ENCODE data around the gene EYA3.
A peak's percentile ranks its signal among the peaks of the same experiment; 100 is the strongest.

EYA3 gene

DNA sequence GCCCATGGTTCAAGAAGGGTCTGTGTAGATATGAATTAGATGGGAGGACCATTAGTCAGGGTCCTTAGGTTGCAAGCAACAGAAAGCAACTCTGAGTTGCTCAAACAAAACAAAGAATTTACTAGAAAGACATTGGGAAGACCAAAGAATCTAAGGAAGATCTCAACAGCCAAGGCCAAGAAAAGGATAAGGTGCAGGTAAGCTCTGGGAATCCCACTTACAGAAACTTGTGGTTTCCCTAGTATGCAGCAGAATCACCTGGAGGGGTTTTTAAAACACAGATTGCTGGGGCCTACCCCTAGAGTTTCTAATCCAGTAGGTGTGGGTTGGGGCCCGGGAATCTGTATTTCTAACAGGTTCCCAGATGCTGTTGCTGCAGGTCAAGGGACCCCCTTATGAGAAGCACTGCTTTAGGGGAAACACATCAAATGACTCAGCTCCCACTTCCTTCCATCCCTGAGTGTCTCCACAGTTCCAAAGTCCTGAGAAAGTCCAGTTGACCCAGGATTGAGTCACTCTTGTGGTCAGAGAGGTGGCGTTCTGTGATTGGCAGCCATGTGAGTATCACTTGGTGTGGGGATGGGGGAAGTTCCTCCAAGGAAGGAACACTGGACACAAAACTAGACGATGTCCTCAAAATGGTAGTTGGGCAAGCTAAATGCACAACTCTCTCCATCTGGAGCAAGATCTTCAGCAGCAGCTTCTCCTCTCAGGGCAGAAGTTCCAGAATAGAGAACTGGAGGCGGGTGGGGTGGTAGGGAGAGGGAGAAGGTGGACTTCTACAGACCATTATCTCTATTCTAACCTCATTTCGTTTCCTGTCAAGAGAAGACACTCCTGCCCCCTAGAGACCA is 24.2 kb upstream of the EYA3 start:
- DNase-seq (ENCODE audit: low read depth, low spot score): no peak

DNA sequence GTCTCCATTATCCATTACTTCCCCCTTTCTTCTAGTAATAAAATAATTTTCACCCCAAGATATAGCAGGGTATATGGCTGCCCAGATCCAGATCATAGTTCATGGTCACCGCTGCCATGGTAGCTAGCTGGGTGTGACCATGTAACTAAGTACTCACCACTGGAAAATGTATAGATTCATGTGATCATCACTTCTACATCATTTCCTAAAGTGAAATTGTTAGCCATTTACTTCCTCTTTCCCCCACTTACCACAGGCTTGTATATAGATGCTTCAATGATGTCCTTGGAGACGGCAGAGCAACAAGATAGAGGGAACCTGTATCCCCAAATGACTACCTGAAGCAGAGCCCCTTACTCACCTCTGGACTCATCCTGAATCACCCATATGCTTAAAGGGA is 22.7 kb upstream of the EYA3 start:
- no peak for DNase-seq (ENCODE audit: low read depth, low spot score)

DNA sequence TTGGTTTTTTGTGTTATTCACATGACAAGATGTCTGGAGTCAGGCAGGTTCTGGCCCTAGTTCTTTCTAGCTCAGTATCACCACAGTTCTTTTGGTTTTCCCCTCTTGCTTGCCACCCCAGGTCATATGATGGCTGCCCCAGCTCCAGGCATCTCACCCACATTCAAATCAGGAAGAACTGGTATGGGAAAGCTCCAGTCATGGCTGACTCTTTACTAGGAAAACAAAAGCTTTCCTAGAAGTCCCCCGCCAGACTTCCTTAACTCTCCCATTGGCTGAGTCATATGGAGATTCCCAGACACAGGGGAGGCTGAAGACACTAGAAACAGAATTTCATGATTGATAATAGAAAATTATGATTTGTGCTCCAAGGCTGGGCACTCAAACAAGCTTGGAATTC is 22.1 kb upstream of the EYA3 start:
- no peak for DNase-seq (ENCODE audit: low read depth, low spot score)

DNA sequence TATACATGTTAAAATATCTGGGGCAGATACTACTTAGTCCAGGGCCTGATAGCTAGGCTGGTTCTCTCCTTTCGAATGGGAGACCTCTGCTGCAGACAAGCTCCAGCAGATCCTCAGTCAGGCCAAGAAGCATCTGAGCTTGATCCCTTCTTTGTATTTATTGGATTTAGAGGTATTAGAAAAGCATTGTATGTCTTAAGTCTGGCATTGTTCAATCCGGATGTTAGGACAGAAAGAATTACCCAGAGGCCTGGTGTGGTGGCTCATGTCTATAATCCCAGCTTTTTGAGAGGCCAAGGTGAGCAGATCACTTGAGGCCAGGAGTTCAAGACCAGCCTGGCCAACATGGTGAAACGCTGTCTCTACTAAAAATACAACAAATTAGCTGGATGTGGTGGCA is 21.2 kb upstream of the EYA3 start:
- DNase-seq (ENCODE audit: low read depth, low spot score): no peak

DNA sequence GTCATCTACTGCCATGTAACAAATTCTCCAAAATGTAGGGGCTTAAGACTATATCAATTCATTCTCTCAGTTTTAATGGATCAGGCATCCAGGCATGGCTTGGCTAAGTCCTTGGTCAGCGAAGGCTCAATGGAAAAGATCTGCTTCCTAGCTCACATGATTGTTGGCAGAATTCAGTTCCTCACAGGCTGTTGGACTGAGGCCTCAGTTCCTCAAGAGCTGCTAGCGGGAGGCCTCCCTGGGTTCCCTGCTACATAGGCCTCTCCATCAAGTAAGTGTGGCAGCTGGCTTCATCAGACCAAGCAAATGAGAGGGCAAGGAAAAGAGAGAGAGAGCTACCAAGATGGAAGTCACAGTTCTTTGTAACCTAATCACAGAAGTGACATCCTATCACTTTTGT is 19.6 kb upstream of the EYA3 start:
- no peak for DNase-seq (ENCODE audit: low read depth, low spot score)

DNA sequence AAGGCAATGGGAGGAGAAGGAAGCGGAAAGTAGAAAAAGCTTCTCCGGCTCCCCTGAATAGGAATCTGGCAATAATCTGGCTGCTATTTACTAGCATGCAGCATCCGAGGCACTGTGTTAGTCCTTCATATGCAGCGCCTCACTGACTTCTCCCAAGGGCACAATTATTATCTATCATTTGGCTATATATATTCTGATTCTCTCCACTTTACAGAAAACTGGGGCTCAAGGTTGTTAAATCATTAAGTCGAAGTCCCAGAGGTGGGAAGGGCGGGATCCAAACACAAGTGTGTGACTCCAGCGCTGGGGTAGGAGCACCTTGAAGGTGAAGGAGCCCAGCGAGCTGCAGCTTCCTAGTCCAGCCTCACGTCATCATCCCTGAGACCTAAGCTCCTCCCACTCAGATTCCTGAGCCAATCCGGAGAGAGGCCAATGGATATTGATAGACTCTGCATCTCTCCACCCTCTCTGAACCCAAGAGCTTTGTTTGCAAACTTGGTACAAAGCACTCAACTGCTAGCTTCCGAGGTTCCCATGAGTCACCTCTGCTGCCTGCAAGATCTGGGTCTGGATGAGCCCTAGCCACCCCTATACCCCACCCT is 16.6 kb upstream of the EYA3 start:
- peak; percentile 89 for DNase-seq (ENCODE audit: low read depth, low spot score)

DNA sequence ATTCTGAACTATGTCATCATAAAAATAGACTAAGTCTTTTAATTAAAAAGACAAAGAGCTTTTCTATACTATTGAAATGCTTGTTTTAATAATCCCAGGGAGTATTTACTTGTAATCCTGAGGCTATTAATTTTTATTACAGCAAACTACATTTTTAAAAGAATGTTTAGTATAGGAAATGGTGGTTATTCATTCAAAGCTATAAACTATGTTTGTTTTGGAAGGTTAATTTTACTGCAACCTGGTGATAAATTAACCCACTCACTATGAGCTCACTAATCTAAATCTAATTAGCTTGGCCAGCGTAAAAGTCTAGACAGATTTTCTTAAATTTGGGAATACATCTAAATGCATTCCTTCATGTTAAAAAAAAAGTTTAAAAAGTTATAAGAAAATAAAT is 13.8 kb upstream of the EYA3 start:
- DNase-seq (ENCODE audit: low read depth, low spot score): no peak

DNA sequence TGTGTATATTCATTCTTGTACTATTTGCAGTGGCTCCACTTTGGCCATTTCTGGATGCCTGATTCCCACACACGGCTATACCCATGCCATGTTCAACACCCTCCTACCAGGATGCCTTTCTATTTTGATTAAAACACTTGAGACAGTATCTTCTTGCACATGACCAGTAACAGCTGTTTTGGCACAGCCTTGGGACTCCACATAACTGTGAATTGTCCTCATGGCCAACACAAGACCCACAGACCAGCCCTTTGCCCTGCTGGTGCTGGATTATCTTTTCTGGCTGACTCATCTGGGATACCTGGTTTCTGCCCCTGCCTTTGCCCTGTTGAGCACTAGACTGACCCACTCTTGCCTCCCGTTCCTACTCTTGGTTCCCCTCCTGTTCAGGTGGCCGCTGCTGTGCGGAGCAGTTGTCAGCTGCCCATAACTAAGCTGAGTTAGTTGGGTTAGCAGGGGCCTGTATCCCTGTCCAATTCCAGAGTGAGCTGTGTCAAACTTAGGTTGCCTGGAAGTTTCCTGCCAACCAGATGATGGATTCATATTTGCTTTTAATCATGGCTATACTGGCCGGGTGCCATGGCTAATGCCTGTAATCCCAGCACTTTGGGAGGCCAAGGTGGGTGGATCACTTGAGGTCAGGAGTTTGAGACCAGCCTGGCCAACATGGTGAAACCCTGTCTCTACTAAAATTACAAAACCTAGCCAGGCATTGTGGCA is 10.8 kb upstream of the EYA3 start:
- DNase-seq (ENCODE audit: low read depth, low spot score): no peak

DNA sequence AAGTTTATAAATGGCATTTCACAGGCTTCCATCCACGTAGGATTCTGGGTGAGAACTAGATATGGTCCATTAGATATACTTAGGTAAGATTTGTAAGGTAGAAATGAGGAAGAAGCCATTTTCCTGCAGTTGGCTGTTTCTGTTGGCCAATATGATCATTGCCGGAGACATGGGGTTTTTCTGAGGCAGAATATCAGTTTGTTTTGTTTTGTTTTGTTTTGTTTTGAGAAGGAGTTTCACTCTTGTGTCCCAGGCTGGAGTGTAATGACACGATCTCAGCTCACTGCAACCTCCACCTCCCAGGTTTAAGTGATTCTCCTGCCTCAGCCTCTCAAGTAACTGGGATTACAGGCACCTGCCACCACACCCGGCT is 8.7 kb upstream of the EYA3 start:
- no peak for DNase-seq (ENCODE audit: low read depth, low spot score)

DNA sequence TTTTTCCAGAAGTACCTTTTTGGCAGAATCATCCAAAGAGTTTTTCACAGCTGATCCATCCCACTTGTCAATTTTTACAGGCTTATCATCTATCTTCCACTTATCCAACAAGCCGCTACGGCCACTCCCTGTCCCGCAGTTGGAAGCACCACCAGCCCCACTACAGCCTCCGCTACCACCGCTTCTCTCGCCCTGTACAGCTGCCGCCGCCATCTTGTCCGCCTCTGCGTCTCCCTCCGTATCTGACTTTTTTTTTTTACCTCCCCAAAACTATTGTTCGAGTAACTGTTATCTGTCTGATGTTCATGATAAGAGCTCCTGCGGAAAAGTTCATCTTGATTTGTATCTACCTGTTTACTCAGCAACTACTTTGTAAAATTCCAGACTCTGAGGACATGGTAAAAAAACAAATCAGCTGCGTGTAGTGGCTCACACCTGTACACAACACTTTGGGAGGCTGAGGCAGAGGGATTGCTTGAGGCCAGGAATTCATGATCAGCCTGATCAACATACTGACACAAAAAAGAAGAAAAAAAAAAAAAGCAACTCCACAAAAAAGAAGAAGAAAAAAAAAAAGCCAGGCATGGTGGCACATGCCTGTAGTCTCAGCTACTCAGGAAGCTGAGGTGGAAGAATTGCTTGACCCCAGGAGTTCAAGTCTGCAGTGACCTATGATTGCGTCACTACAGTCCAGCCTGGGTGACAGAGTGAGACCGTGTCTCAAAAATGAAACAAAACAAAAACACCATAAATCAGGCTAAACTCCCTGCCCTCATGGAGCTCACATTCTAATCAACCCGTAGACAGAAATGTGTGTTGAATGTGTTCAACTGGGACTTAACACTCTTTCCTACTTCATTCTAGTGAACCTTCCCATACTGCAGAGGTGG is 8.0 kb upstream of the EYA3 start:
- no peak for DNase-seq (ENCODE audit: low read depth, low spot score)

DNA sequence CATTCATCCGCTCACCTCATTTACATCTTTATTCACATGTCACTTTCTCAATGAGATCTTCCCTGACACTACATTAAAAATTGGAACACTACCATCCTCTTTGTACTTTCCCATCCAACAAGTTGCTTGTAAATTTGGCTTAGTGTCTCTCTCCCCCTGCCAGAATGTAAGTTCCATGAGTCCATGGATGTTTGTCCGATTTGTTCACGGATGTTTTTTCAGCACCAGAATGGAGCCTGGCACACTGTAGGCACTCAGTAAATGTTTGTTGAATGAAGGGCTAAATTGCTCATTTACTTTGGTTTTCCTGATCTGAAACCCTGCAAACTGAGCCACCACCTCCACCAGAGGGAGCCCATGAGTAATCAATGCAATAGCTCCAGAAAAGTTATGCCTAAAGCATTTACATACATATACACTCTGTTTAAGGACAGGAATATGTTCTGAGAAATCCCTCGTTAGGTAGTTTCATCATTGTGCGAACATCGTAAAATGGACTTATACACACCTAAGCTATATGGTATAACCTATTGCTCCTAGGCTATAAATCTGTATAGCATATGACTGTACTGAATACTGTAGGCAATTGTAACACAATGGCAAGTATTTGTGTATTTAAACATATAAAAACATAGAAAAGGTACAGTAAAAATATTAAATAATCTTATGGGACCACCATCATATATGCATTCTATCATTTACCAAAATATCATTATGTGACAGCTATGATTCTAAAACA is 2.8 kb upstream of the EYA3 start:
- DNase-seq (ENCODE audit: low read depth, low spot score): peak; percentile 56

DNA sequence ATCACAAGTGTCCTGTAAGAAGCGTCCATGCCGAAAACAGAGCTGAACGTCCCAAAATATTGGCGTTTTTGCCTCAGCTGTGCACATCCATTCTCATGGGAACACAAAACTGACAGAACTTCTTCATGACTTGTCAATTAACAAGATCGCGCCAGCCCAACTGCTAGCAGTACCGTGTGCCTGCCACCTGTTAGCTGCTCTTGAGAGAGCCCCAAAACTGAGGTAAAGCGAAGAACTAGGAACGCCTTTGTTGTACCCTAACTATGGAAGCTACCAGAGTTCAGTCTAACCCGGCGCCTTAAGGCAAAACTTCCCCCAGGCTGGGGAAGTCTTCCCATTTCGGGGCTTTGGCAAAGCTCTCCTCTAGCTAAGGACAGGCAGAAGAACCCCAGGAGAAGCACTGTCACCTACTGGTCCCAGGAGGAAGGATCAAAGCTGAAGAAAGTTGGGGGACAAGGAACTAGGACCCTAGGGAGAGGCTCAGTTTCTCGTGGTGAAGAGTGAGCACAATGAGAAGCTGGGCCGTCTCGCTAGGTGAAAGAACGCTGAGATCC is 719 bp downstream of the EYA3 start:
- peak; percentile 49 for DNase-seq (ENCODE audit: low read depth, low spot score)

DNA sequence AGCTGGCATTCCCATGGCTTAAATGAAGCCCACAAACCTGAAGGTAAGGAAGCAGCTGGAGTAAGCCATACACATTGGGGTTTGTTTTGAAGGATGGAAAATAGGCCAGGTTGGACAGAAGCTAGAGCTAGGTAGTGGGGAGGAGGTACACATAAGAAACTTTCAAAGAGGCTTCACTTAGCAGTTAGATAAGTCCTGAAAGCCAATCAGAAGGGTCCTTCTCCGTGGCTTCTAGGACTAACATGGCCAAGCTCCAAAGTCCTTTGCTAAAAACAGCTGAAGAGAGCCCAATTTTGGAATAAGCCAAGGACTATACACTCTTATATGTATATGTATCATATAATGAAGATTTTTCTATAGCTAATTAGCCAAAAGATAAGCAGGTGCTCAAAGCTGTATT is 1.8 kb downstream of the EYA3 start:
- DNase-seq (ENCODE audit: low read depth, low spot score): no peak

DNA sequence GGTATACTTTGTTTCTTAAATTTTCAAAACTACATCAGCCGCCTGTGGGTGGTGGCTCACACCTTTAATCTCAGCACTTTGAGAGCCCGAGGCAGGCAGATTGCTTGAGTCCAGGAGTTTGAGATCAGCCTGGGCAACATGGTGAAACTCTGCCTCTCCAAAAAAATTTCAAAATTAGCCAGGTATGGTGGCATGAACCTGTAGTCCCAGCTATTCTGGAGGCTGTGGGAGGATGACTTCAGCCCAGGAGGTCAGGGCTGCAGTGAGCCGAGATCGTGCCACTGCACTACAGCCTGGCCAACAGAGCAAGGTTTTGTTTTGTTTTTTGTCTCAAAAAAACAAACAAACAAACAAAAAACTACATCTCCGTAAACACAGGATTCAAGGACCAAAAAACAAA is 3.3 kb downstream of the EYA3 start:
- no peak for DNase-seq (ENCODE audit: low read depth, low spot score)

DNA sequence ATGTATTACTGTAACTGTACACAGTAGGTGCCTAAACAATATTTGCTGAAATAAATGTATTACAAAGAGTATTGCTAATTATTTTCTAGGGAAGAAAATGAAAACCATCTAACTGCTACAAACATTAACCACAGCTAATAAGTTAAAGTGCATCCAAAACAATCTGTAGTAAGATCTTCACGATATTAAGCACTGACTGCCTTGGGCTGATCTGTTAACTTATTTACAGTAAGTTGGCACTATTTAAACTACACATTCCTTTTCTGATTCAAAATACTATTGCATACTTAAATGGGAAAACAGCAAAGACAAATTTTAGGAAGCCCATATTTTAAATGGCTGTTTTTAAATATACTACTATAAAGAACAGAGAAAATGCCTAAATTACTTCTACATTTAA is 4.5 kb downstream of the EYA3 start:
- no peak for DNase-seq (ENCODE audit: low read depth, low spot score)

DNA sequence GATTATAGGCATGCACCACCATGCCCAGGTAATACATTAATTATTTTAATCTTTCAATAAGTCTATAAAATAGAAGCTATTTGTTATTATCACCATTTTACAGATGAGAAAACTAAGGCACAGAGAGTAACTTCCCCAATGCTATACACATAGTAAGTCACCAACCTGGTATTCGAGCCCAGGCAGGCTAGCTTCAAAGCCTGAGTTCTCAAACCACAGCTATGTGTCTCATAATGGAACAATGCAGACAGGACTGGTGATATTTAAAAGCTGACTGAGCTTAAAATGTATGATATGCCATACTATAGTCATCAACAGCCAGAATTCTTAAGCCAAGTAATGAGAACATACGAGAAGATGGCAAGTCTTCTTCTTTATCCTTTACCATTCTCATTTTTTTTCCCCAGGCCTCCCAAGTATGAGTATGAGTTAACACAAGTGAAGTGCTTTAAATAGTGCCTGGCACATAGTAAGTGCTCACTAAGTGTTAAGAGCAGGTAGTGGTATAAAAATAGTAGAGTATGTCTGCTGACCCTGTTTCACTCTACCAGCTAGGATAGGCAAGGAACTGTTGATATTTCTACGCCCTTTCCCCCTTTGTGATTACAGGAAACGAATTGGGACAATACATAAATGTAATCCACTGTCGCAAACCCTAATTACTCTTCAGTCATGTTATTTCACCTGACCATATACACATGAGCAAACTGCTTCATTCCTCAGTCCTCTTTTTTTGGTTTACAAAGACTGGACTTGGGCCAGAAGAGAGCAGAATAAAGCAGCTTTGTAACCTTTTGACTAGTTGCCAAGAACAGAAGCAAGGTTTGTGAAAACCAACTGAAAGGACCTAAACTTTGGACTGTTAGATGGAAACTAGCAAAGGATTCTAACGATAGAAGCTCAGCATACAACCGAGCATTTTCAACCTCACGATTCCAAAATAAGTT is 9.5 kb downstream of the EYA3 start:
- DNase-seq (ENCODE audit: low read depth, low spot score): no peak

DNA sequence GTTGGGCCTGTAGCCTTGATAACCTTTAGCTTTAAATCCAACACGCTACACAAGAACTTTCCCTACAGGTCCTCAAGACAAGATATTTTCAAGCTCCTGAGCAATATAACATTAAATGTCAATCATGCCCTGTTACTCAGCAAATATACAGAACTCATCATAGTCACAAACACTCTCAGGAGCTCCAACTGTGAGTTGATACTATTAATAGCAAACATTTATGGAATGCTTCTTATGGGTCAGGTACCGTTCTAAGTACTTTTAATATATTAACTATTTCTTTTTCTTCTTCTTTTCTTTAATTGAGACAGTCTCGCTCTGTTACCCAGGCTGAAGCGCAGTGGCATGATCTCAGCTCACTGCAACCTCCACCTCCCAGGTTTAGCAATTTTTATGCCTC is 10.1 kb downstream of the EYA3 start:
- no peak for DNase-seq (ENCODE audit: low read depth, low spot score)

DNA sequence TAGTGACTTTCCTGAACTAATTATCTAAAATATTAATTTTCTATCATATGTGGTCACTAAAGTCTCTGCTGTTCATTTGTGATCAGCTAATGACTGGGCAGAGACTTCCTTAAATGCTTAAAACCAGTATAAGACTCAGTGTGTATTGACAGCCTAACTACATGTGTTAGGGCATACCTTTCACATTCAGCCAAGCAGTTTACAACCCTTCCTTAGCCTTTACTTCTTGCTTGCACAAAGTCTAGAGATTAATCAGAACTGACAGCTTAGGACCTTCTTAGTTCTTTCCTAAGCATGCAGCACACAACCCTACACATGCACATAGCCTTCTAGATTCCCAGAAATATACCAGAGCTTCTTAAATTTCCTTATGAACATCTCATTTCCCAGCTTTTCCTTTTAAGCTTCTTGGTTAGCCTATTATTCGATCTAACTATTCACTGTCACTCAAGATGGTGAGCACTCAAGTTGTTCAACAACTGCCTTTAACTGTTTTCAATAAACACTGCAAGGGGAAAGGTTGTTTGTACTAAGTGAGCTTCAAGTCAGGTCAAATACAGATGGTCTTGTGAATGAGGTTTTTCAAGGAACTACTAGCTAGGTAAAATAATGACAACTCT is 13.4 kb downstream of the EYA3 start:
- no peak for DNase-seq (ENCODE audit: low read depth, low spot score)

DNA sequence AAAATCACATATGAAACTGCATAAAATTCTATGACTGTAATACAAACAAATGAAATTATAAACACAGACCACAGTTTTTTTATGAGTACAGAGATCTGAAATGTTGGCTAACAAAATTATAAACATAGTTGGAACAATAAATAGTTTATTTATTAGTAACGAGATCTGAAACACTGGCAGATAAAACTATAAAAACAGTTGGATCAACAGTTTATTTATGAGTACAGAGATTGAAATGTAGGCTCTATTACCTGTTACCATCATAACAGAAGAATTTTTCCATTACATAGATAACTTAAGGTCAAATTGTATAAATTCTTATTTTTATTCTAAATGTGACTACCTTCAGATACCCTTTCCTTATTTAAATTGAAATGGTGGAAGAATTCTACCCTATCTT is 14.5 kb downstream of the EYA3 start:
- DNase-seq (ENCODE audit: low read depth, low spot score): no peak

Data from ELF-1 (cell line).